Type B pancreatic cell (in vitro differentiated cells): ENCODE results near the gene PGLYRP1. TPM values are rescaled to one million over a fixed set of nuclear protein-coding genes. Genes with fewer than 3 reads are reported as not detected.
A peak's percentile ranks its signal among the peaks of the same experiment; 100 is the strongest.

Experiments
- DNase-seq: peaks from one replicate; pipeline ENCODE4 v3.0.0; 2021; ENCODE audit warnings: mixed read lengths; ENCODE audit not compliant: unreplicated experiment; ENCODE audit errors: extremely low spot score
- H3K27ac Mint-ChIP-seq: 2 replicates; pipeline ENCODE4 v1.8.0; 2021; ENCODE audit warnings: mild to moderate bottlenecking, mixed read lengths
- H3K27me3 Mint-ChIP-seq: 2 replicates; pipeline ENCODE4 v1.8.0; 2021; ENCODE audit warnings: mixed read lengths
- H3K36me3 Mint-ChIP-seq: 2 replicates; pipeline ENCODE4 v1.8.0; 2021; ENCODE audit warnings: mixed read lengths
- H3K4me1 Mint-ChIP-seq: one replicate; pipeline ENCODE4 v1.8.0; 2021; ENCODE audit warnings: mixed read lengths; ENCODE audit not compliant: unreplicated experiment
- H3K4me3 Mint-ChIP-seq: 2 replicates; pipeline ENCODE4 v1.8.0; 2021; ENCODE audit warnings: mild to moderate bottlenecking, mixed read lengths
- H3K9me3 Mint-ChIP-seq: 2 replicates; pipeline ENCODE4 v1.8.0; 2021; ENCODE audit warnings: mixed read lengths
- CTCF ChIP-seq: fragments of 200-600 bp; sonication (generic); conservative IDR thresholded peaks from 2 replicates; pipeline ENCODE4 v1.5.0; 2021; ENCODE audit warnings: antibody characterized with exemption, mild to moderate bottlenecking
- total RNA-seq: library from RNA; stranded (reverse); gene quantifications from 2 replicates; pipeline ENCODE4 v1.2.1, GENCODE V29; 2021; ENCODE audit warnings: low replicate concordance

Gene PGLYRP1
- total RNA-seq, 1 donor from 2014 or later, result not detected

DNA sequence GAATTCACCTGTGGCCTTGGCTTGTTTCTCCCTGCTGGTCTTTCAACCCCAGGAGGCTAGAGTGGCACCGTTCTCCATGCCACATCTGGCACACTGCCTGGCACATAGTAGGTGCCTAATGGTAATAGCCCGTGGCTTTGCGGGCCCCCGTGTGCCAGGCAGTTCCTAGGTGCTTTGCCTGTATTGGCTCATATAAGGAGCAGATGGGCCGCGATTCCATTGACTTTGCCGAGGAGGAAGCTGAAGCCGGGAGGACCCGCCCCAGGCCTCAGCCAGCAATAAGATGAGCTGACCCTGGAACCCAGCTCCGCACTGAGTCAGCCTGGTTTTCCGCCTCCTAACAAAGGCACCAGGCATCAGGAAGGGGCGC is 807 bp downstream of the PGLYRP1 start:
- no peaks in the 10 kb centered on the region for H3K9me3 Mint-ChIP-seq
- H3K4me3 Mint-ChIP-seq, result peak overlapping the region; percentile 51
- H3K4me1 Mint-ChIP-seq, result no peaks in the 10 kb centered on the region
- no peak for DNase-seq
- H3K36me3 Mint-ChIP-seq, result peaks cover 9% of the 10 kb centered on the region
- H3K27me3 Mint-ChIP-seq, result no peaks in the 10 kb centered on the region
- no peak for TF ChIP-seq CTCF
- no peak overlapping the region for H3K27ac Mint-ChIP-seq

DNA sequence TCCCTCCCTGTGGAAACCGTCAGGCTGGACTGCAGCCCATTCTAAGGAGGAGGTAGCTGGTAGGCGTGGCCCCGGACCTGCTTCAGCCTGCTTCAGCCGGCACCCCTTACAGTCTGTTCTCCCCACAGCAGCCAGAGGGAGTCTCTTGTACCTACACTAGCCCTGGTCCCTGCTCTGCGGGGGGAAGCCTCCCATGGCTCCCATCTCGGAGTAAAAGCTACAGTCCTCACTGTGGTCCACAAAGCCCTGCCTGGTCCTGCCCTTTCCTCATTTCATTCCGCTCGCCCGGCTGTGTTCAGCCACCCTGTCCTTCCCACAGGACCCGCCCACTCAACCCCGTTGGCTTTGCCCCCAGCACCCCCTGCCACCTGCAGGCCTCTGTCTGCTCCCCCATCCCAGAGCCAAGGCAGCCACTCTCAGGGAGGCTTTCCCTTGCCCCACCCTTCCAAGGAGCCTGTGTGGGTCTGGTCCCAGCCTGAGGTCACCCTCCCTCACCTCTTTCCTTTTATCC is 1.3 kb downstream of the PGLYRP1 start:
- Mint-ChIP-seq H3K27ac (no peak overlapping the region), H3K4me3 (peak overlapping the region; percentile 51), H3K4me1 (no peaks in the 10 kb centered on the region), H3K9me3 (no peaks in the 10 kb centered on the region), H3K36me3 (peaks cover 6% of the 10 kb centered on the region), H3K27me3 (no peaks in the 10 kb centered on the region)
- DNase-seq, result no peak
- no peak for TF ChIP-seq CTCF

DNA sequence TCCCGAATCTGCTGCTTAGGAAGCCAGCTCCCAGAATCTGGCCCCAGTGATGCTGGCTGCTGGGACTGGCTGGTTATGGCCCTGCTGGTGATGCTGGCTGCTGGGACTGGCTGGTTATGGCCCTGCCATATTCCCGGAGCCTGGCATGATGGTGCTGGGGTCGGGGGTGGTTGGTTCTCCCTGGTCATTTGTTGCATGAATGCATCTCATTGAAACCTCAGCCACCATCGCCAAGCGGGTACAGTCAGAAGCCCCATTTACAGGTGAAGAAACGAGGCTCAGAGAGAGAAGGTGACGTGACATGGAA is 2.1 kb downstream of the PGLYRP1 start:
- Mint-ChIP-seq H3K4me3 (no peak overlapping the region), H3K27me3 (peaks cover 6% of the 10 kb centered on the region), H3K9me3 (no peaks in the 10 kb centered on the region), H3K36me3 (no peaks in the 10 kb centered on the region), H3K4me1 (no peaks in the 10 kb centered on the region), H3K27ac (no peak overlapping the region)
- no peak for TF ChIP-seq CTCF
- no peak for DNase-seq

DNA sequence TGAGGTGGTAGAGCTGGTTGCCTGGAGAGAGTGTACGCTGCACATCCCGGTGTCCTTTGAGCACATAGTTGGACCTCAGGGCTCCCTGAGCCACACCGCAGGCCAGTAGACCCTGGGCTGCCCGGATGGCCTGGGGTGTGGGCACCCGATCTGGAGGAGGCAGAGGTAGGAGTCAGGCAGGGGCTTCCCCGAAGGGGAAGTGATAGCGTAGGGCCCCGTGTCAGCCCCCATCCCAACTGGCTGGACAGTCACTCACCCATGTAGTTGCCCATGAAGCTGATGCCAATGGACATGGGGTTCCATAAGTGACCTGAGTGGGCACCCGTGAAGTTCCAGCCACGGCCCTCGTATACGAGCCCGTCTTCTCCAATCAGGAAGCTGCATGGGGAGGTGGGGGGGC is 3.6 kb downstream of the PGLYRP1 start:
- no peak overlapping the region for H3K27ac Mint-ChIP-seq
- no peak for TF ChIP-seq CTCF
- DNase-seq, result no peak
- no peaks in the 10 kb centered on the region for H3K9me3 Mint-ChIP-seq
- peaks cover 5% of the 10 kb centered on the region for H3K4me1 Mint-ChIP-seq
- H3K27me3 Mint-ChIP-seq, result peaks cover 16% of the 10 kb centered on the region
- H3K36me3 Mint-ChIP-seq, result no peaks in the 10 kb centered on the region
- no peak overlapping the region for H3K4me3 Mint-ChIP-seq

- Mint-ChIP-seq H3K9me3 (no peaks in the 10 kb centered on the region), H3K27ac (no peak overlapping the region), H3K36me3 (no peaks in the 10 kb centered on the region), H3K4me3 (no peak overlapping the region), H3K27me3 (peaks cover 20% of the 10 kb centered on the region), H3K4me1 (peaks cover 6% of the 10 kb centered on the region)
- no peak for TF ChIP-seq CTCF
- no peak for DNase-seq
Measured at GRCh38 chr19:46018729-46019251, 4.1 kb downstream of the PGLYRP1 start.
